H54 (cell line): ENCODE results near the gene APOC1.
"Not testable (repeated sequence)": the region's sequence is repeated elsewhere in the genome, so short reads cannot be mapped to it uniquely, and the experiment has no call there.

Source experiments
- DNase-seq: peaks from one replicate; pipeline ENCODE4 v3.0.0; 2011; ENCODE audit warnings: low spot score, mixed read lengths; ENCODE audit not compliant: insufficient read length
- FAIRE-seq: peaks from 3 replicates; lab custom pipeline; 2011; peaks lifted over from hg19 to GRCh38; lab: Jason Lieb, UNC
- POLR2A ChIP-seq: IDR thresholded peaks from 2 replicates; pipeline ENCODE4 v1.6.1; 2011; ENCODE audit warnings: low read depth, mild to moderate bottlenecking, low read length

Gene APOC1

GRCh38 chr19:44882063-44882462, 32.3 kb upstream of the APOC1 start:
- FAIRE-seq (no peak), DNase-seq (no peak)
- TF ChIP-seq POLR2A, result no peak

GRCh38 chr19:44882619-44883397, 31.6 kb upstream of the APOC1 start:
- not testable (repeated sequence) for FAIRE-seq, DNase-seq

GRCh38 chr19:44883922-44884321, 30.5 kb upstream of the APOC1 start:
- FAIRE-seq (no peak), DNase-seq (no peak)
- TF ChIP-seq POLR2A, result no peak

- DNase-seq, result no peak
- no peak for FAIRE-seq
- no peak for TF ChIP-seq POLR2A
Measured at GRCh38 chr19:44884566-44884965, 29.8 kb upstream of the APOC1 start.

- DNase-seq (no peak), FAIRE-seq (no peak)
- no peak for TF ChIP-seq POLR2A
Measured at GRCh38 chr19:44886141-44886540, 28.3 kb upstream of the APOC1 start.

GRCh38 chr19:44887648-44888047, 26.8 kb upstream of the APOC1 start:
- FAIRE-seq (no peak), DNase-seq (no peak)
- no peak for TF ChIP-seq POLR2A

GRCh38 chr19:44888335-44888734, 26.1 kb upstream of the APOC1 start:
- not testable (repeated sequence) for DNase-seq, FAIRE-seq

GRCh38 chr19:44889830-44890365, 24.5 kb upstream of the APOC1 start:
- no peak for TF ChIP-seq POLR2A
- DNase-seq (no peak), FAIRE-seq (no peak)

- TF ChIP-seq POLR2A, result peak; percentile 40
- peak; percentile 94 for FAIRE-seq
- peak; percentile 91 for DNase-seq
Measured at GRCh38 chr19:44890366-44891015, 23.9 kb upstream of the APOC1 start.

- FAIRE-seq (no peak), DNase-seq (no peak)
- peak; percentile 33; the same call in 1 of the 2 replicates for TF ChIP-seq POLR2A
Measured at GRCh38 chr19:44891016-44891882, 23.2 kb upstream of the APOC1 start, which contains the start of gene TOMM40. Gene TOMM40 (plus strand): TSS chr19:44891254. CDS start chr19:44891416, 162 bp downstream.

- no peak for TF ChIP-seq POLR2A
- DNase-seq (no peak), FAIRE-seq (no peak)
Measured at GRCh38 chr19:44892932-44893331, 21.5 kb upstream of the APOC1 start.

- FAIRE-seq (no peak), DNase-seq (no peak)
- no peak for TF ChIP-seq POLR2A
Measured at GRCh38 chr19:44893332-44894051, 20.9 kb upstream of the APOC1 start.

- no peak for FAIRE-seq
- no peak for TF ChIP-seq POLR2A
- no peak for DNase-seq
Measured at GRCh38 chr19:44894052-44894400, 20.4 kb upstream of the APOC1 start.

GRCh38 chr19:44894946-44895345, 19.5 kb upstream of the APOC1 start:
- TF ChIP-seq POLR2A, result no peak
- DNase-seq (no peak), FAIRE-seq (no peak)
